GM21390 (cell line): ENCODE measurements around the gene HMOX2.

Experiments used
- ATAC-seq: cut with Tn5 transposase; IDR thresholded peaks from one replicate; pipeline ENCODE4 v1.9.1; 2021; ENCODE audit not compliant: unreplicated experiment

The HMOX2 gene

GRCh38 chr16:4552541-4552940 lies 76.3 kb downstream of the HMOX2 start:
- ATAC-seq: no peak

GRCh38 chr16:4556112-4556511 lies 79.9 kb downstream of the HMOX2 start, which contains the start of gene C16orf96:
TSS of gene C16orf96 (plus strand) at chr16:4556340. CDS start at chr16:4556490, 150 bp downstream.
- ATAC-seq: no peak

GRCh38 chr16:4556580-4556979 lies 80.4 kb downstream of the HMOX2 start:
- ATAC-seq: no peak

- no peak for ATAC-seq
These were observed 81.8 kb downstream of the HMOX2 start for GRCh38 chr16:4557973-4558372.
